SK-N-SH treated with all-trans-retinoic acid at 6 μM for 48 hours (cell line): ENCODE results near the gene PRSS56.

ENCODE experiments used
- ARNTL ChIP-seq: fragments of 450-650 bp; formaldehyde crosslinking; IDR thresholded peaks from 2 replicates; pipeline ENCODE4 v1.5.0; 2020; ENCODE audit warnings: low read depth, mild to moderate bottlenecking, moderate library complexity, borderline replicate concordance
- GLIS3 ChIP-seq: fragments of 250-450 bp; sonication (Bioruptor Pico); IDR thresholded peaks from 2 replicates; pipeline ENCODE4 v1.5.0; 2020; ENCODE audit warnings: mild to moderate bottlenecking, moderate library complexity
- ISL1 ChIP-seq: fragments of 250-450 bp; sonication (Bioruptor Pico); IDR thresholded peaks from 2 replicates; pipeline ENCODE4 v2.1.2; 2022; ENCODE audit warnings: mild to moderate bottlenecking, moderate library complexity
- OSR1 ChIP-seq: fragments of 250-450 bp; sonication (Bioruptor Pico); IDR thresholded peaks from 2 replicates; pipeline ENCODE4 v1.8.0; 2022; ENCODE audit warnings: moderate library complexity, mild to moderate bottlenecking, inconsistent platforms
- RARB ChIP-seq: fragments of 250-450 bp; sonication (Bioruptor Pico); IDR thresholded peaks from 2 replicates; pipeline ENCODE4 v1.8.0; 2021; ENCODE audit warnings: mild to moderate bottlenecking, moderate library complexity
- TCF4 ChIP-seq: fragments of 250-450 bp; sonication (Bioruptor Pico); IDR thresholded peaks from 2 replicates; pipeline ENCODE4 v1.8.0; 2021; ENCODE audit warnings: mild to moderate bottlenecking, moderate library complexity, borderline replicate concordance
- TOX ChIP-seq: fragments of 250-450 bp; sonication (Bioruptor Pico); IDR thresholded peaks from 2 replicates; pipeline ENCODE4 v1.8.0; 2021; ENCODE audit warnings: mild to moderate bottlenecking, moderate library complexity, borderline replicate concordance
- ZFP3 ChIP-seq: fragments of 250-450 bp; sonication (Bioruptor Pico); IDR thresholded peaks from 2 replicates; pipeline ENCODE4 v1.5.0; 2020; ENCODE audit warnings: mild to moderate bottlenecking, moderate library complexity
- ZFP30 ChIP-seq: fragments of 450-650 bp; formaldehyde crosslinking; IDR thresholded peaks from 2 replicates; pipeline ENCODE4 v1.5.0; 2022; ENCODE audit warnings: mild to moderate bottlenecking, moderate library complexity
- ZNF565 ChIP-seq: fragments of 450-650 bp; formaldehyde crosslinking; conservative IDR thresholded peaks from 2 replicates; pipeline ENCODE4 v1.5.0; 2020; ENCODE audit warnings: low read depth, mild to moderate bottlenecking, moderate library complexity
- TF ChIP-seq, protein P1 (sequence below): fragments of 250-450 bp; sonication (Bioruptor Pico); IDR thresholded peaks from 2 replicates; pipeline ENCODE4 v1.8.0; 2020; ENCODE audit warnings: mild to moderate bottlenecking, moderate library complexity, borderline replicate concordance
- TF ChIP-seq, protein P2 (sequence below): fragments of 250-450 bp; sonication (Bioruptor Pico); IDR thresholded peaks from 2 replicates; pipeline ENCODE4 v1.5.1; 2020; ENCODE audit warnings: low read depth, mild to moderate bottlenecking, moderate library complexity
- TF ChIP-seq, protein P3 (sequence below): fragments of 250-450 bp; sonication (Bioruptor Pico); IDR thresholded peaks from 2 replicates; pipeline ENCODE4 v1.5.1; 2021; ENCODE audit warnings: mild to moderate bottlenecking, moderate library complexity

DNA sequence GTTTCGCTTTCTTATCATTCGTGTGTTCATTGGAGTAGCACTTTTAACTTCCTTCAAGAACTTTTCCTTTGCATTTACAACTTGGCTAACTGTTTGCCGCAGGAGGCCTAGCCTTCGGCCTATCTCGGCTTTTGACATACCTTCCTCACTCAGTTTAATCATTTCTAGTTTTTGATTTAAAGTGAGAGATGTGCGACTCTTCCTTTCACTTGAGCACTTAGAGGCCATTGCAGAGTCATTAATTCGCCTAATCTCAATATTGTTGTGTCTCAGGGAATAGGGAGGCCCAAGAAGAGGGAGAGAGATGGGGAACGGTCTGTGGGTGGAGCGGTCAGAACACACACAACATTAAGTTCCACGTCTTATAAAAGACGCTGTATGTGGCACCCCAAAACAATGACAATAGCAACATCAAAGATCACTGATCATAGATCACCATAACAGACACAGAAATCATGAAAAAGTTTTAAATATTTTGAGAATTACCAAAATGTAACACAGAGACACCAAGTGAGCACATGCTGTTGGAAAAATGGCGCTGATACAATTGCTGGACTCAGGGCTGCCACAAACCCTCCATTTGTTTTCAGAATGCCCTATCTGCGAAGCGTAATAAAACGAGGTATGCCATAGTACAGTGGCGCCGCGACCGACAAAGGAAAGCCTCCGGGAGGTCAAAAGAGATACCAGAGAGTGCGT, 29.6 kb downstream of the PRSS56 start:
- TF ChIP-seq ISL1 (CRISPR knock-in tag), result no peak
- TF ChIP-seq ZNF565 (CRISPR knock-in tag), result no peak
- no peak for TF ChIP-seq ARNTL (CRISPR knock-in tag)
- no peak for TF ChIP-seq ZFP30
- TF ChIP-seq, protein P1, sequence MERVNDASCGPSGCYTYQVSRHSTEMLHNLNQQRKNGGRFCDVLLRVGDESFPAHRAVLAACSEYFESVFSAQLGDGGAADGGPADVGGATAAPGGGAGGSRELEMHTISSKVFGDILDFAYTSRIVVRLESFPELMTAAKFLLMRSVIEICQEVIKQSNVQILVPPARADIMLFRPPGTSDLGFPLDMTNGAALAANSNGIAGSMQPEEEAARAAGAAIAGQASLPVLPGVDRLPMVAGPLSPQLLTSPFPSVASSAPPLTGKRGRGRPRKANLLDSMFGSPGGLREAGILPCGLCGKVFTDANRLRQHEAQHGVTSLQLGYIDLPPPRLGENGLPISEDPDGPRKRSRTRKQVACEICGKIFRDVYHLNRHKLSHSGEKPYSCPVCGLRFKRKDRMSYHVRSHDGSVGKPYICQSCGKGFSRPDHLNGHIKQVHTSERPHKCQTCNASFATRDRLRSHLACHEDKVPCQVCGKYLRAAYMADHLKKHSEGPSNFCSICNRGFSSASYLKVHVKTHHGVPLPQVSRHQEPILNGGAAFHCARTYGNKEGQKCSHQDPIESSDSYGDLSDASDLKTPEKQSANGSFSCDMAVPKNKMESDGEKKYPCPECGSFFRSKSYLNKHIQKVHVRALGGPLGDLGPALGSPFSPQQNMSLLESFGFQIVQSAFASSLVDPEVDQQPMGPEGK (CRISPR knock-in tag), result no peak
- TF ChIP-seq RARB (CRISPR knock-in tag), result no peak
- no peak for TF ChIP-seq ZFP3 (CRISPR knock-in tag)
- no peak for TF ChIP-seq TCF4 (CRISPR knock-in tag)
- TF ChIP-seq, protein P2, sequence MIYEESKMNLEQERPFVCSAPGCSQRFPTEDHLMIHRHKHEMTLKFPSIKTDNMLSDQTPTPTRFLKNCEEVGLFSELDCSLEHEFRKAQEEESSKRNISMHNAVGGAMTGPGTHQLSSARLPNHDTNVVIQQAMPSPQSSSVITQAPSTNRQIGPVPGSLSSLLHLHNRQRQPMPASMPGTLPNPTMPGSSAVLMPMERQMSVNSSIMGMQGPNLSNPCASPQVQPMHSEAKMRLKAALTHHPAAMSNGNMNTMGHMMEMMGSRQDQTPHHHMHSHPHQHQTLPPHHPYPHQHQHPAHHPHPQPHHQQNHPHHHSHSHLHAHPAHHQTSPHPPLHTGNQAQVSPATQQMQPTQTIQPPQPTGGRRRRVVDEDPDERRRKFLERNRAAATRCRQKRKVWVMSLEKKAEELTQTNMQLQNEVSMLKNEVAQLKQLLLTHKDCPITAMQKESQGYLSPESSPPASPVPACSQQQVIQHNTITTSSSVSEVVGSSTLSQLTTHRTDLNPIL, result no peak
- TF ChIP-seq, protein P3, sequence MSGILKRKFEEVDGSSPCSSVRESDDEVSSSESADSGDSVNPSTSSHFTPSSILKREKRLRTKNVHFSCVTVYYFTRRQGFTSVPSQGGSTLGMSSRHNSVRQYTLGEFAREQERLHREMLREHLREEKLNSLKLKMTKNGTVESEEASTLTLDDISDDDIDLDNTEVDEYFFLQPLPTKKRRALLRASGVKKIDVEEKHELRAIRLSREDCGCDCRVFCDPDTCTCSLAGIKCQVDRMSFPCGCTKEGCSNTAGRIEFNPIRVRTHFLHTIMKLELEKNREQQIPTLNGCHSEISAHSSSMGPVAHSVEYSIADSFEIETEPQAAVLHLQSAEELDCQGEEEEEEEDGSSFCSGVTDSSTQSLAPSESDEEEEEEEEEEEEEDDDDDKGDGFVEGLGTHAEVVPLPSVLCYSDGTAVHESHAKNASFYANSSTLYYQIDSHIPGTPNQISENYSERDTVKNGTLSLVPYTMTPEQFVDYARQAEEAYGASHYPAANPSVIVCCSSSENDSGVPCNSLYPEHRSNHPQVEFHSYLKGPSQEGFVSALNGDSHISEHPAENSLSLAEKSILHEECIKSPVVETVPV (CRISPR knock-in tag), result no peak
- no peak for TF ChIP-seq OSR1
- TF ChIP-seq GLIS3 (CRISPR knock-in tag), result no peak
- no peak for TF ChIP-seq TOX (CRISPR knock-in tag)
